ENCODE results near the gene HMGCS2.
"Not testable (repeated sequence)": the region's sequence is repeated elsewhere in the genome, so short reads cannot be mapped to it uniquely, and the experiment has no call there.

The HMGCS2 gene

GRCh38 chr1:119725626-119726025 lies 43.1 kb downstream of the HMGCS2 start:
- no peak for DNase-seq

GRCh38 chr1:119724611-119725218 lies 44.0 kb downstream of the HMGCS2 start:
- DNase-seq, result no peak

- no peak for DNase-seq
These were observed 46.8 kb downstream of the HMGCS2 start for GRCh38 chr1:119721896-119722295.

GRCh38 chr1:119720866-119721440 lies 47.8 kb downstream of the HMGCS2 start:
- no peak for DNase-seq

GRCh38 chr1:119718972-119719371 lies 49.7 kb downstream of the HMGCS2 start:
- DNase-seq, result no peak

GRCh38 chr1:119718409-119718808 lies 50.3 kb downstream of the HMGCS2 start:
- DNase-seq, result no peak

- DNase-seq, result no peak
These were observed 53.2 kb downstream of the HMGCS2 start for GRCh38 chr1:119715542-119715941.

GRCh38 chr1:119714583-119714982 lies 54.1 kb downstream of the HMGCS2 start:
- no peak for DNase-seq

GRCh38 chr1:119713749-119714456 lies 54.8 kb downstream of the HMGCS2 start:
- DNase-seq, result no peak

- DNase-seq, result no peak
These were observed 55.5 kb downstream of the HMGCS2 start for GRCh38 chr1:119713039-119713748.

- peak; percentile 41 for DNase-seq
These were observed 56.2 kb downstream of the HMGCS2 start for GRCh38 chr1:119712342-119713038.

GRCh38 chr1:119711804-119712341 lies 56.8 kb downstream of the HMGCS2 start, which contains the start of gene PHGDH:
PHGDH (plus strand) TSS chr1:119711934; CDS start chr1:119712023, 89 bp downstream.
- peak; percentile 31 for DNase-seq

GRCh38 chr1:119711356-119711803 lies 57.3 kb downstream of the HMGCS2 start:
- DNase-seq, result not testable (repeated sequence)

- not testable (repeated sequence) for DNase-seq
These were observed 62.1 kb downstream of the HMGCS2 start for GRCh38 chr1:119706599-119706998.

- no peak for DNase-seq
These were observed 64.8 kb downstream of the HMGCS2 start for GRCh38 chr1:119703666-119704450.

- no peak for DNase-seq
These were observed 66.3 kb downstream of the HMGCS2 start for GRCh38 chr1:119702384-119702783.

GRCh38 chr1:119701659-119702058 lies 67.0 kb downstream of the HMGCS2 start:
- no peak for DNase-seq

GRCh38 chr1:119700326-119700725 lies 68.4 kb downstream of the HMGCS2 start:
- DNase-seq, result no peak
